ENCODE data around the gene GIMAP8. TPM values are rescaled to one million over a fixed set of nuclear protein-coding genes. Genes with fewer than 3 reads are reported as not detected.

Gene GIMAP8
- total RNA-seq, 1 donor from 2014 or later: not detected

- TF ChIP-seq, protein P1, sequence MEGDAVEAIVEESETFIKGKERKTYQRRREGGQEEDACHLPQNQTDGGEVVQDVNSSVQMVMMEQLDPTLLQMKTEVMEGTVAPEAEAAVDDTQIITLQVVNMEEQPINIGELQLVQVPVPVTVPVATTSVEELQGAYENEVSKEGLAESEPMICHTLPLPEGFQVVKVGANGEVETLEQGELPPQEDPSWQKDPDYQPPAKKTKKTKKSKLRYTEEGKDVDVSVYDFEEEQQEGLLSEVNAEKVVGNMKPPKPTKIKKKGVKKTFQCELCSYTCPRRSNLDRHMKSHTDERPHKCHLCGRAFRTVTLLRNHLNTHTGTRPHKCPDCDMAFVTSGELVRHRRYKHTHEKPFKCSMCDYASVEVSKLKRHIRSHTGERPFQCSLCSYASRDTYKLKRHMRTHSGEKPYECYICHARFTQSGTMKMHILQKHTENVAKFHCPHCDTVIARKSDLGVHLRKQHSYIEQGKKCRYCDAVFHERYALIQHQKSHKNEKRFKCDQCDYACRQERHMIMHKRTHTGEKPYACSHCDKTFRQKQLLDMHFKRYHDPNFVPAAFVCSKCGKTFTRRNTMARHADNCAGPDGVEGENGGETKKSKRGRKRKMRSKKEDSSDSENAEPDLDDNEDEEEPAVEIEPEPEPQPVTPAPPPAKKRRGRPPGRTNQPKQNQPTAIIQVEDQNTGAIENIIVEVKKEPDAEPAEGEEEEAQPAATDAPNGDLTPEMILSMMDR (IDR thresholded peaks at IDR 0.05; ENCODE audit: partially characterized antibody, unreplicated experiment): no peak
- H3K27me3 Mint-ChIP-seq (ENCODE audit: unreplicated experiment): peaks cover 2% of the 10 kb centered on the region
- H3K9me3 Mint-ChIP-seq (ENCODE audit: unreplicated experiment): peaks cover 1% of the 10 kb centered on the region
- no peak overlapping the region for H3K27ac Mint-ChIP-seq (ENCODE audit: unreplicated experiment)
- peaks cover 2% of the 10 kb centered on the region for H3K4me1 Mint-ChIP-seq (ENCODE audit: low read depth, unreplicated experiment)
- DNase-seq: no peak
- no peaks in the 10 kb centered on the region for H3K36me3 Mint-ChIP-seq (ENCODE audit: unreplicated experiment)
- no peak overlapping the region for H3K4me3 Mint-ChIP-seq (ENCODE audit: unreplicated experiment)
These were observed 15.4 kb upstream of the GIMAP8 start for GRCh38 chr7:150435047-150435389.

GRCh38 chr7:150435390-150436073, 14.9 kb upstream of the GIMAP8 start:
- Mint-ChIP-seq H3K27ac (ENCODE audit: unreplicated experiment) (no peak overlapping the region), H3K4me1 (ENCODE audit: low read depth, unreplicated experiment) (no peaks in the 10 kb centered on the region), H3K27me3 (ENCODE audit: unreplicated experiment) (peaks cover 2% of the 10 kb centered on the region)

DNA sequence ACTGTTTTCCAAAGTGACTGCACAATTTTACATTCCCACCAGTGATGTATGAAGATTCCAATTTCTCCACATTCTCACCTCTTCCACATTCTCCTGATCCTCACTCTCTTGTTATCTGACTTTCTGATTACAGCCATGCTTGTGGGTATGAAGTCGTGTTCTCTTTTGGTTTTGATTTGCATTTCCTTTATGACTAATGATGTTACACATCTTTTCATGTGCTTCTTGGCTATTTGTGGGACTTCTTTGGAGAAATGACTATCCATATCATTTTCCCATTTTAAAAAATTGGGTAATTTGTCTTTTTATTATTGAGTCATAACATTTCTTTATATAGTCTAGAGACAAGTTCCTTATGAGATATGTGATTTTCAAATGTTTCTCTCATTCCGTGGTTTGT, 10.5 kb upstream of the GIMAP8 start:
- H3K4me1 Mint-ChIP-seq (ENCODE audit: low read depth, unreplicated experiment): no peaks in the 10 kb centered on the region
- H3K27me3 Mint-ChIP-seq (ENCODE audit: unreplicated experiment): peaks cover 6% of the 10 kb centered on the region
- peaks cover 5% of the 10 kb centered on the region for H3K36me3 Mint-ChIP-seq (ENCODE audit: unreplicated experiment)
- TF ChIP-seq, protein P1 (IDR thresholded peaks at IDR 0.05; ENCODE audit: partially characterized antibody, unreplicated experiment): no peak
- DNase-seq: no peak
- H3K27ac Mint-ChIP-seq (ENCODE audit: unreplicated experiment): no peak overlapping the region
- H3K9me3 Mint-ChIP-seq (ENCODE audit: unreplicated experiment): peaks cover 2% of the 10 kb centered on the region
- no peak overlapping the region for H3K4me3 Mint-ChIP-seq (ENCODE audit: unreplicated experiment)

More at GRCh38 chr7:150435390-150436073, 14.9 kb upstream of the GIMAP8 start:
- no peak overlapping the region for H3K4me3 Mint-ChIP-seq (ENCODE audit: unreplicated experiment)
- no peak for DNase-seq
- H3K36me3 Mint-ChIP-seq (ENCODE audit: unreplicated experiment): no peaks in the 10 kb centered on the region
- TF ChIP-seq, protein P1 (IDR thresholded peaks at IDR 0.05; ENCODE audit: partially characterized antibody, unreplicated experiment): no peak
- peaks cover 1% of the 10 kb centered on the region for H3K9me3 Mint-ChIP-seq (ENCODE audit: unreplicated experiment)

DNA sequence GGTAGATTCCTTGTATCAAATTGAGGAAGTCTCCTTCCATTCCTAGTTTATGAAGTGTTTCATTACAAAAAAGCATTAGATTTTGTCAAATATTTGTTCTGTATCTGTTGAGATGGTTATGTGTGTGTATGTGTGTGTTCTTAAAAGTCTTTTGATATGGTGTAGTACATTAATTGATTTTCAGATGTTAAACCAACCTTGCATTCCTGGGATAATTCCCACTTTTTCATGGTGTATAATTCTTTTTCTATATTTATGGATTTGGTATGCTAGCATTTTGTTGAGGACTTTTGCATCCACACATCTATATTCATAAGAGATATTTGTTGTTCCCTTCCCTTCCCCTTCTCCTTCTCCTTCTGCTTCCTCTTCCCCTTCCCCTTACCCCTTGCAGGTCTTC, 8.9 kb upstream of the GIMAP8 start:
- Mint-ChIP-seq H3K9me3 (ENCODE audit: unreplicated experiment) (peaks cover 2% of the 10 kb centered on the region), H3K4me1 (ENCODE audit: low read depth, unreplicated experiment) (no peaks in the 10 kb centered on the region), H3K36me3 (ENCODE audit: unreplicated experiment) (peaks cover 5% of the 10 kb centered on the region)

GRCh38 chr7:150442811-150443210, 7.6 kb upstream of the GIMAP8 start:
- Mint-ChIP-seq H3K4me3 (ENCODE audit: unreplicated experiment) (no peak overlapping the region), H3K27ac (ENCODE audit: unreplicated experiment) (no peak overlapping the region), H3K4me1 (ENCODE audit: low read depth, unreplicated experiment) (no peaks in the 10 kb centered on the region), H3K27me3 (ENCODE audit: unreplicated experiment) (peaks cover 6% of the 10 kb centered on the region), H3K36me3 (ENCODE audit: unreplicated experiment) (peaks cover 5% of the 10 kb centered on the region), H3K9me3 (ENCODE audit: unreplicated experiment) (peaks cover 2% of the 10 kb centered on the region)
- DNase-seq: no peak
- TF ChIP-seq, protein P1 (IDR thresholded peaks at IDR 0.05; ENCODE audit: partially characterized antibody, unreplicated experiment): no peak

More for the DNA sequence above, 8.9 kb upstream of the GIMAP8 start:
- DNase-seq: no peak
- Mint-ChIP-seq H3K4me3 (ENCODE audit: unreplicated experiment) (no peak overlapping the region), H3K27ac (ENCODE audit: unreplicated experiment) (no peak overlapping the region), H3K27me3 (ENCODE audit: unreplicated experiment) (peaks cover 6% of the 10 kb centered on the region)
- TF ChIP-seq, protein P1 (IDR thresholded peaks at IDR 0.05; ENCODE audit: partially characterized antibody, unreplicated experiment): no peak
